Lower lobe of right lung (tissue), 2 donors: Measurements from ENCODE around the gene FAM43B. TPM values are rescaled to one million over a fixed set of nuclear protein-coding genes. Genes with fewer than 3 reads are reported as not detected.

Experiments used
- ATAC-seq, 2 donors: fragments of 200-7000 bp; cut with Tn5 transposase; one replicate each; pipeline ENCODE4 v1.9.1; 2020 to 2022; ENCODE audit warnings: mild to moderate bottlenecking in 2 of 2, moderate library complexity in 2 of 2
- DNase-seq: peaks from one replicate; pipeline ENCODE4 v3.0.0-alpha.2; 2020
- H3K27ac ChIP-seq: fragments of 200-600 bp; one replicate; pipeline ENCODE4 v1.8.0; 2022
- H3K27me3 ChIP-seq: fragments of 200-600 bp; one replicate; pipeline ENCODE4 v1.8.0; 2022; ENCODE audit warnings: low read depth
- H3K36me3 ChIP-seq: fragments of 200-600 bp; one replicate; pipeline ENCODE4 v1.8.0; 2022; ENCODE audit warnings: mild to moderate bottlenecking
- H3K4me1 ChIP-seq: fragments of 200-600 bp; one replicate; pipeline ENCODE4 v1.8.0; 2022
- H3K4me3 ChIP-seq: fragments of 200-600 bp; one replicate; pipeline ENCODE4 v1.8.0; 2022; ENCODE audit warnings: mild to moderate bottlenecking
- H3K9me3 ChIP-seq: fragments of 200-600 bp; one replicate; pipeline ENCODE4 v1.8.0; 2022
- intact Hi-C: fragments of 100-400 bp; cut with DNase I; formaldehyde crosslinking; loops from one replicate; pipeline ENCODE4 v1.11.0; 2022
- total RNA-seq: library from RNA; stranded (reverse); fragmentation: NEBNext Ultra II Directional; extraction: Animal tissue kit (Norgen Biotek cat#: 25700); gene quantifications from one replicate; pipeline ENCODE4 v1.2.1, GENCODE V29; 2021
- TF ChIP-seq, protein P1 (sequence below): fragments of 200-600 bp; IDR thresholded peaks from one replicate; pipeline ENCODE4 v1.8.0; 2022; ENCODE audit warnings: antibody characterized with exemption, mild to moderate bottlenecking
- donor health status: DM: no; HTN: yes; CAD: no; lungs with severe emphysema.

Gene FAM43B
- total RNA-seq, 1 donor from 2014 or later: 0.38 TPM

DNA sequence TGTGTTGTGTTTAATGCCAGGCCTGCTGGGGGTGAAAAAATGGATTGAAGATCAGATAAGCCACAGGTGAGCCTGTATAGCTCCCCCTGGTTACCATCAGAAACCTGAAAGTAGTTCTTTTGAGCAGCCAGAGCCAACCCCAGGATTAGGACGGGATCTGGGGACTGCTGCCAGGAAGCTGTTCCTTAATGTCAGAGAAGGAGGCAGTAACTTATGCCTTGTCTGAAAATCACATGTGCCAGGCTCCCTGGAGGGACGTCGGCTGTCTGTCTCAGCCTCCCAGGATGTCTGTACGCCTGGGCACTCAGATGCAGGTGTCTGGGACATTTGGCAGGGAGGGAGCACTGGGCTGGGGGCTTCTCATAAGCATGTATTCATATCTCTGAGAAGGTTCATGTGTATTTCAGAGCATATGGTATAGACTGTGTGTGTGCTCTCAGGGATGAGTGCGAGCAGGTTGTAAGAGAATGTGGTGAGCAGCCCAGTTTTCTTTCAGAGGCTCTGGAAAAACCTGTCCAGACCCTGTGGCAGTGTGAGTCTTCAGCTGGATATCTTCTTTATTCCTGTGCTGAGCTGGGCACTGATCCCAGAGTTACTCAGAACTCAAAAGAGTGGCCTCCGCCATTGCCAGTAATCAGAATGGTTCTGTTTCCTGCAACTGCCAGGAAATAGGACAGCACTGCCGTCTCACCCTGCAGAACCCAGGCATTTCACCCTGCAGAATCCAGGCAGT lies 2.8 kb downstream of the FAM43B start:
- H3K27me3 ChIP-seq: peaks cover 67% of the 10 kb centered on the region
- peaks cover 8% of the 10 kb centered on the region for H3K4me1 ChIP-seq
- DNase-seq (no peak), ATAC-seq (no peak)
- TF ChIP-seq, protein P1, sequence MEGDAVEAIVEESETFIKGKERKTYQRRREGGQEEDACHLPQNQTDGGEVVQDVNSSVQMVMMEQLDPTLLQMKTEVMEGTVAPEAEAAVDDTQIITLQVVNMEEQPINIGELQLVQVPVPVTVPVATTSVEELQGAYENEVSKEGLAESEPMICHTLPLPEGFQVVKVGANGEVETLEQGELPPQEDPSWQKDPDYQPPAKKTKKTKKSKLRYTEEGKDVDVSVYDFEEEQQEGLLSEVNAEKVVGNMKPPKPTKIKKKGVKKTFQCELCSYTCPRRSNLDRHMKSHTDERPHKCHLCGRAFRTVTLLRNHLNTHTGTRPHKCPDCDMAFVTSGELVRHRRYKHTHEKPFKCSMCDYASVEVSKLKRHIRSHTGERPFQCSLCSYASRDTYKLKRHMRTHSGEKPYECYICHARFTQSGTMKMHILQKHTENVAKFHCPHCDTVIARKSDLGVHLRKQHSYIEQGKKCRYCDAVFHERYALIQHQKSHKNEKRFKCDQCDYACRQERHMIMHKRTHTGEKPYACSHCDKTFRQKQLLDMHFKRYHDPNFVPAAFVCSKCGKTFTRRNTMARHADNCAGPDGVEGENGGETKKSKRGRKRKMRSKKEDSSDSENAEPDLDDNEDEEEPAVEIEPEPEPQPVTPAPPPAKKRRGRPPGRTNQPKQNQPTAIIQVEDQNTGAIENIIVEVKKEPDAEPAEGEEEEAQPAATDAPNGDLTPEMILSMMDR: no peak
- H3K36me3 ChIP-seq: no peaks in the 10 kb centered on the region
- no peak overlapping the region for H3K4me3 ChIP-seq
- intact Hi-C loops: no loop called here
- no peaks in the 10 kb centered on the region for H3K9me3 ChIP-seq
- H3K27ac ChIP-seq: no peak overlapping the region

DNA sequence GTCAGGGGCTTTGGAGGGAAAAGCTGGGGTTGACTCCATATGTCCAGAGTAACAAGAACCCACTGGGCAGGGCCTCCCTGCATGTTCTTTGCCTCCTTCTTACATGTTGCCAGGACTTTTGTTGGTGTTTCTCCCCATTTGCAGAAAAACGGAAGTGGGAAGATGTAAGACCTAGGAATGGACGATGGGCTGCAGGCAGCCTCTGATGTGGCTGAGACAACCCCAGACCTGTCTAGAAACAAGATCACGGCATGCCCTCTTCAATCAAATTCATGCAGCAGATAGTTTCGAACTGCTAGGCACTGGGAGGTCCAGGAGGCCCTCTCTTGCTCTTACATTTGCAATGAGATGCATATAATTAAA lies 3.4 kb downstream of the FAM43B start:
- intact Hi-C loops: no loop called here
- no peak overlapping the region for H3K27ac ChIP-seq
- H3K27me3 ChIP-seq: peaks cover 67% of the 10 kb centered on the region
- H3K36me3 ChIP-seq: no peaks in the 10 kb centered on the region
- H3K9me3 ChIP-seq: no peaks in the 10 kb centered on the region
- H3K4me1 ChIP-seq: peaks cover 8% of the 10 kb centered on the region
- DNase-seq (no peak), ATAC-seq (no peak)
- no peak overlapping the region for H3K4me3 ChIP-seq
- TF ChIP-seq, protein P1: no peak

DNA sequence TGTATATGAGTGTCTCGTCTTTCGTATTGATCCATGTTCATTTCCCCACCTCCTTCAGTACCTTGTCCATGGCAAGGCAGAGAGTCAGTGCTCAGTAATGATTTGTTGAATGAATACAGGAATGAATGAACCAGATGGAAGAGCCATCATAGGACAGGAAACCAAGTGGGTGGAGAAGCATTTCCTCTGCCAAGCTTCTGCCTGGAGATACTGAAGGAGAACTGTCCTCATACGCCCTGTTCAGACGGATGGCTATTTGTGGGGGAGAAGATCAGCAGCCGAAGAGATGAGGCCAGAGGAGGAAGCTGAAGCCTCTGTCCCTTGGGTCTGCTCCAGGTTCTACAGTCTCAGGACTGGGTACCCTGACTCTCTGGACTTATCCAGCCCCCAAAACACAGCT lies 5.8 kb downstream of the FAM43B start:
- ATAC-seq: no peak
- Histone ChIP-seq H3K27ac (no peak overlapping the region), H3K4me3 (no peak overlapping the region), H3K27me3 (peaks cover 47% of the 10 kb centered on the region), H3K9me3 (no peaks in the 10 kb centered on the region), H3K36me3 (no peaks in the 10 kb centered on the region), H3K4me1 (peaks cover under 1% of the 10 kb centered on the region)
- TF ChIP-seq, protein P1: no peak
- no peak for DNase-seq
- intact Hi-C loops: no loop called here

DNA sequence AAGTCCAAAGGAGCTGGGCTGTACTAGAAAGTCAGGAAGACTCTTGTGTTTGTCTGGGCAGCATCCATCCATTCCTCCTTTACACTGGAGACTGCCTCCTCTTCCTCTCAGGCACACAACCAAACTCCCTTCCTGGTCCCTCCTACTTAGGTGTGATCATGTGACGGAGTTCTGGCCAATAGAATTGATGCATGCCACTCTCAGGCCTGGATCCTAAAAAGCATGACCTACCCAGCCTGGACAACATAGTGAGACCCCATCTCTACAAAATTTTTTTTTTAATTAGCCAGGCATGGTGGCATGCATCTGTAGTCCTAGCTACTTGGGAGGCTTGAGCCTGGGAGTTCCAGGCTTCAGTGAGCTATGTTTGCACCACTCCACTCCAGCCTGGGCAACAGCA lies 8.6 kb downstream of the FAM43B start:
- TF ChIP-seq, protein P1: no peak
- Histone ChIP-seq H3K27ac (no peak overlapping the region), H3K4me1 (no peaks in the 10 kb centered on the region), H3K27me3 (peaks cover 21% of the 10 kb centered on the region), H3K36me3 (no peaks in the 10 kb centered on the region), H3K4me3 (no peak overlapping the region), H3K9me3 (no peaks in the 10 kb centered on the region)
- intact Hi-C loops: no loop called here
- no peak for DNase-seq
- no peak for ATAC-seq

DNA sequence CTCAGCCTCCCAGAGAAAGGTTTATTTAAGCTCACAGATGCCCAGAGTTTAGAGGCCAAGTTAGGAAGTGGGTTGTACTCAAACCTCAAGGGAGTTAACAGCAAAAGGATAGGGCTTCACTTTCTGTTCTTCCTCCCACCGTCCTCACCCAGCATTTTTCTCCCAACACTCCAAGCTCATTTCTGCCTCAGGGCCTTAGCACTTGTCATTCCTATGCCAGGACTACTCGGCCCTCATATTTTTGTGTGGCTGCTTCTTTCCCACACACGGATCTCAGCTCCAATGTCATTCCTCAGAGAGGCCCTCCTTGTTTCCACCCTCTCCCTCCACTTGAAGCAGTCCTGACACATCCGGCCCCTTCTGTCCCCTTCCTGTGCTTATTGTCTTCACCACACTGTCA lies 12.9 kb downstream of the FAM43B start:
- DNase-seq (no peak), ATAC-seq (no peak)
- Histone ChIP-seq H3K27me3 (peaks cover 10% of the 10 kb centered on the region), H3K36me3 (no peaks in the 10 kb centered on the region), H3K4me3 (no peak overlapping the region), H3K4me1 (no peaks in the 10 kb centered on the region), H3K9me3 (no peaks in the 10 kb centered on the region), H3K27ac (no peak overlapping the region)
- TF ChIP-seq, protein P1: no peak
- intact Hi-C loops: no loop called here
